Epithelial cell of proximal tubule (primary cell): ENCODE measurements around the gene TRPV4. TPM values are rescaled to one million over a fixed set of nuclear protein-coding genes. Genes with fewer than 3 reads are reported as not detected.

Experiments used
- DNase-seq: peaks from one replicate; pipeline ENCODE4 v3.0.0-alpha.2; 2011; ENCODE audit warnings: low read depth
- H3K4me3 ChIP-seq: 2 replicates; pipeline ENCODE4 v1.5.1; 2011; ENCODE audit warnings: low read depth, mild to moderate bottlenecking, low read length
- total RNA-seq: library from RNA; depleted of rRNA; stranded (reverse); fragments of >200 nt; gene quantifications from 2 replicates; pipeline ENCODE4 v1.2.3, GENCODE V29; 2015
- TF ChIP-seq, protein P1 (sequence below): conservative IDR thresholded peaks from 2 replicates; pipeline ENCODE4 v1.5.1; 2012; ENCODE audit warnings: low read depth, mild to moderate bottlenecking, low read length

TRPV4 gene
- 1.4 and 2.2 TPM in 2 replicates for total RNA-seq

DNA sequence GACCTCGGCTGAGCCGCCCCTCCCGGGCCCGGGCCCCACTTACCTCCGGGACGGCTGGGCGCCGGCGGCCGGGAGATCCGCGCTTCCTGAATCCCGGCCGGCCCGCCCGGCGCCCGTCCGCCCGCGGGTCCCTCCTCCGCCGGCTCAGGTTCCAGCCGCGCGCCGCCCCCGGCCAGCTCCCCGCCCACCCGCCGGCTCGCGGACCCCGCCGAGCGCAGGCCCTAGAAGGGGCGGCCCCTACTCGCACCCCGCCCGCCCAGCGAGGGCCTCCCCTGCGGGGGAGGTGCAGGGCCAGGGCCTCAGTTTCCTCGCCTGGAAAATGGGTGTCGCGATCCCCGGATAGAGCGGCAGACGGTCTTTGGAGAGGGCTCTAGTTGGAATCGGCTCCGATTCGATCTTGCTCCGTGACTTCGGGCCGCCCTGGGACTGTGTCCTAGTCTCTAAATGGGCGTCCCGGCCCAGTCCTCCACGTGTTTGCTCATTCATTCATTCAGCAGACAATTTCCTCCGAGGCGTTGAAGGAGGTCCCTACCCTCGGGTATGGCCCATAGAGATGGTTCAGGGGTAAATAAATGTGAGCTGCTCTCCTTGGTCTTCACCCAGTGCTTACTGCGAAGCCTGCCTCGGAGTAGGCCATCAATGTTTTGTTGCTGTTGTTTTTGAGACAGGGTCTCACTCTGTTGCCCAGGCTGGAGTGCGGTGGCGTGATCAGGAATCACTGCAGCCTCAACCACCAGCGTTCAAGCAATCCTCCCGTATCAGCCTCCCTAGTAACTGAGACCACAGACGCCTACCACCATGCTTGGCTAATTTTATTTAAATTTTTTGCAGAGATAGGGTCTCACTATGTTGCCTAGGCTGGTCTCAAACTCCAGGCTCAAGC lies at the start of gene TRPV4:
TRPV4 (minus strand) TSS at position 92 of the 883 bp plus-strand sequence. CDS start 18,602 bp downstream, outside the sequence.
- no peak for DNase-seq
- TF ChIP-seq, protein P1, sequence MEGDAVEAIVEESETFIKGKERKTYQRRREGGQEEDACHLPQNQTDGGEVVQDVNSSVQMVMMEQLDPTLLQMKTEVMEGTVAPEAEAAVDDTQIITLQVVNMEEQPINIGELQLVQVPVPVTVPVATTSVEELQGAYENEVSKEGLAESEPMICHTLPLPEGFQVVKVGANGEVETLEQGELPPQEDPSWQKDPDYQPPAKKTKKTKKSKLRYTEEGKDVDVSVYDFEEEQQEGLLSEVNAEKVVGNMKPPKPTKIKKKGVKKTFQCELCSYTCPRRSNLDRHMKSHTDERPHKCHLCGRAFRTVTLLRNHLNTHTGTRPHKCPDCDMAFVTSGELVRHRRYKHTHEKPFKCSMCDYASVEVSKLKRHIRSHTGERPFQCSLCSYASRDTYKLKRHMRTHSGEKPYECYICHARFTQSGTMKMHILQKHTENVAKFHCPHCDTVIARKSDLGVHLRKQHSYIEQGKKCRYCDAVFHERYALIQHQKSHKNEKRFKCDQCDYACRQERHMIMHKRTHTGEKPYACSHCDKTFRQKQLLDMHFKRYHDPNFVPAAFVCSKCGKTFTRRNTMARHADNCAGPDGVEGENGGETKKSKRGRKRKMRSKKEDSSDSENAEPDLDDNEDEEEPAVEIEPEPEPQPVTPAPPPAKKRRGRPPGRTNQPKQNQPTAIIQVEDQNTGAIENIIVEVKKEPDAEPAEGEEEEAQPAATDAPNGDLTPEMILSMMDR: no peak
- H3K4me3 ChIP-seq: peak within 1 kb of the TSS; percentile 52

- DNase-seq: no peak
- TF ChIP-seq, protein P1: no peak
- no peak overlapping the region for H3K4me3 ChIP-seq
These were observed 48.6 kb upstream of the TRPV4 start for GRCh38 chr12:109881752-109882151.

GRCh38 chr12:109880938-109881337 lies 47.7 kb upstream of the TRPV4 start:
- no peak for DNase-seq
- peak overlapping the region; percentile 73 for H3K4me3 ChIP-seq
- TF ChIP-seq, protein P1: no peak

DNA sequence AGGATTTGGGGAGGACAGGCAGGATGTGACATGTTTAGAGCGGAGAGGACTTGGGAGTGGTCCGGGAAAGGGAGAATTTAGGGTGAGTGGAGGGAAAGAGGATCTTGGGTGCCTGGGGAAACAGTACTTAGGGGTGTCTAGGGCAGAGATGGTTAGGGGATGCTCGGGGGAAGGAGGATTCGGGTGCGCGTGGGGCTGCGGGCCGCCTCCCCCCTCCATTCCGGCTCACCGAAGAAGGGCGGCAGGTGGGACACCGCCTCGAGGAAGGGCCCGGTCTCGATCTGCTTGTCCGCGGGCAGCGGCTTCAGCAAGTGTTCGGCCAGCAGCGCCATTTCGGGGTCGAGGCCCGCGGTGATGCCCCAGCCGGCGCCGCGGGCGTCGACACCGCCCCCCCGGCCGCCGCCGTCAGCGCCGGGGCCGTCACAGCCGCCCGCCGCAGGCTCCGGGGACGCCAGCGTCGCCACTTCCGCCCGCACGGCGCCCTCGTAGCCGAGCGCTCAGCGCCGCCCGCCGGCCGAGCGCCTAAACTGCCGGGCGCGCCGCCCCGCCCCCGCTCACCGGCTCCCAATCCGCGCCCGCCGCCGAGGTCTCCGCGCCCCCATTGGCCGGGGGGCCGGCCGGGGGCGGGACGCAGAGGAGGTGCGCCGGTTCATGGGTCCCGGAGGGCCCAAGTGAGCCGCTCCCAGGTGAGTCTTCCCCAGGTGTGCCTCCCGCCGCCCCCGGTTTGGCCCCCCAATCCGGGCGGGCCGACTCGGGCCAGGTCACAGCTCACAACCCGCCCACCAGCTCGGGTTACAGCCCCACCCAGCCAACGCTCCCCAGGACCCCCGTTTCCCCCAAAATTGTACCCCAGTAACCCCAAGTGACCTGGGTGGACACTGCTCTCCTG lies 47.1 kb upstream of the TRPV4 start, which contains the start of gene GLTP:
GLTP (minus strand) TSS at position 499 of the 889 bp plus-strand sequence; CDS start at position 332, 167 bp downstream.
- no peak for DNase-seq
- TF ChIP-seq, protein P1: peak; percentile 23
- peak within 1 kb of the TSS; percentile 73 for H3K4me3 ChIP-seq

GRCh38 chr12:109879351-109880042 lies 46.3 kb upstream of the TRPV4 start:
- DNase-seq: no peak
- TF ChIP-seq, protein P1: no peak
- peak overlapping the region; percentile 69 for H3K4me3 ChIP-seq

- DNase-seq: no peak
- H3K4me3 ChIP-seq: peak overlapping the region; percentile 69
- TF ChIP-seq, protein P1: no peak
These were observed 45.6 kb upstream of the TRPV4 start for GRCh38 chr12:109878749-109879148.
